HG03520 (cell line): ENCODE data around the gene NIPA2.

Experiments used
- ATAC-seq: cut with Tn5 transposase; IDR thresholded peaks from one replicate; pipeline ENCODE4 v1.9.1; 2021; ENCODE audit warnings: mild to moderate bottlenecking, moderate library complexity; ENCODE audit not compliant: unreplicated experiment

NIPA2 gene

GRCh38 chr15:22874966-22875365, 36.5 kb downstream of the NIPA2 start:
- ATAC-seq: no peak

- ATAC-seq: no peak
Observed at GRCh38 chr15:22877117-22877516, 38.7 kb downstream of the NIPA2 start.

- ATAC-seq: no peak
Observed at GRCh38 chr15:22877607-22878006, 39.1 kb downstream of the NIPA2 start.

- no peak for ATAC-seq
Observed at GRCh38 chr15:22878103-22878502, 39.6 kb downstream of the NIPA2 start.

- no peak for ATAC-seq
Observed at GRCh38 chr15:22880068-22880980, 41.9 kb downstream of the NIPA2 start.

GRCh38 chr15:22880981-22881738, 42.7 kb downstream of the NIPA2 start:
- ATAC-seq: no peak

- ATAC-seq: no peak
Observed at GRCh38 chr15:22881739-22882440, 43.4 kb downstream of the NIPA2 start.

- no peak for ATAC-seq
Observed at GRCh38 chr15:22883196-22883595, 44.7 kb downstream of the NIPA2 start.

GRCh38 chr15:22884344-22884743, 45.9 kb downstream of the NIPA2 start:
- ATAC-seq: no peak

- no peak for ATAC-seq
Observed at GRCh38 chr15:22885120-22885519, 46.7 kb downstream of the NIPA2 start.

- ATAC-seq: no peak
Observed at GRCh38 chr15:22887157-22887951, 48.9 kb downstream of the NIPA2 start.

- no peak for ATAC-seq
Observed at GRCh38 chr15:22888120-22888859, 49.8 kb downstream of the NIPA2 start.

GRCh38 chr15:22889146-22889818, 50.8 kb downstream of the NIPA2 start:
- no peak for ATAC-seq

GRCh38 chr15:22890296-22890695, 51.8 kb downstream of the NIPA2 start:
- ATAC-seq: no peak

GRCh38 chr15:22891426-22892210, 53.2 kb downstream of the NIPA2 start:
- no peak for ATAC-seq

GRCh38 chr15:22892333-22892732, 53.9 kb downstream of the NIPA2 start:
- no peak for ATAC-seq

GRCh38 chr15:22893081-22893480, 54.6 kb downstream of the NIPA2 start:
- ATAC-seq: no peak

- no peak for ATAC-seq
Observed at GRCh38 chr15:22893881-22894280, 55.4 kb downstream of the NIPA2 start.
